ENCODE results near the gene AGBL4.
"Not testable (repeated sequence)": the region's sequence is repeated elsewhere in the genome, so short reads cannot be mapped to it uniquely, and the experiment has no call there.

AGBL4 gene

GRCh38 chr1:50027794-50028193 is 4.0 kb upstream of the AGBL4 start:
- no peak overlapping the region for H3K4me3 ChIP-seq (ENCODE audit: low read length)
- no peak for DNase-seq (ENCODE audit: low read depth)
- TF ChIP-seq CTCF (IDR thresholded peaks at IDR 0.05; ENCODE audit: insufficient read depth, low read depth, low read length, missing control alignments), result no peak

GRCh38 chr1:49995734-49996133 is 28.0 kb downstream of the AGBL4 start:
- no peak overlapping the region for H3K4me3 ChIP-seq (ENCODE audit: low read length)
- no peak for TF ChIP-seq CTCF (IDR thresholded peaks at IDR 0.05; ENCODE audit: insufficient read depth, low read depth, low read length, missing control alignments)
- peak; percentile 1 for DNase-seq (ENCODE audit: low read depth)

- DNase-seq (ENCODE audit: low read depth), result peak; percentile 26
- no peak for TF ChIP-seq CTCF (IDR thresholded peaks at IDR 0.05; ENCODE audit: insufficient read depth, low read depth, low read length, missing control alignments)
- no peak overlapping the region for H3K4me3 ChIP-seq (ENCODE audit: low read length)
Observed at GRCh38 chr1:49971088-49971487, 52.7 kb downstream of the AGBL4 start.

GRCh38 chr1:49951385-49951784 is 72.4 kb downstream of the AGBL4 start:
- TF ChIP-seq CTCF (IDR thresholded peaks at IDR 0.05; ENCODE audit: insufficient read depth, low read depth, low read length, missing control alignments), result no peak
- H3K4me3 ChIP-seq (ENCODE audit: low read length), result no peak overlapping the region
- no peak for DNase-seq (ENCODE audit: low read depth)

- not testable (repeated sequence) for DNase-seq (ENCODE audit: low read depth); H3K4me3 ChIP-seq (ENCODE audit: low read length)
Observed at GRCh38 chr1:49915301-49915700, 108.5 kb downstream of the AGBL4 start.

GRCh38 chr1:49906365-49906764 is 117.4 kb downstream of the AGBL4 start:
- DNase-seq (ENCODE audit: low read depth), result no peak
- TF ChIP-seq CTCF (IDR thresholded peaks at IDR 0.05; ENCODE audit: insufficient read depth, low read depth, low read length, missing control alignments), result no peak
- no peak overlapping the region for H3K4me3 ChIP-seq (ENCODE audit: low read length)

- no peak for DNase-seq (ENCODE audit: low read depth)
- no peak for TF ChIP-seq CTCF (IDR thresholded peaks at IDR 0.05; ENCODE audit: insufficient read depth, low read depth, low read length, missing control alignments)
- no peak overlapping the region for H3K4me3 ChIP-seq (ENCODE audit: low read length)
Observed at GRCh38 chr1:49864581-49864980, 159.2 kb downstream of the AGBL4 start.

- no peak for DNase-seq (ENCODE audit: low read depth)
- no peak for TF ChIP-seq CTCF (IDR thresholded peaks at IDR 0.05; ENCODE audit: insufficient read depth, low read depth, low read length, missing control alignments)
Observed at GRCh38 chr1:49854741-49855140, 169.0 kb downstream of the AGBL4 start.

More at GRCh38 chr1:49854741-49855140, 169.0 kb downstream of the AGBL4 start:
- H3K4me3 ChIP-seq (ENCODE audit: low read length), result no peak overlapping the region
